GM10266 (cell line): ENCODE data around the gene GMDS.

Experiments
- DNase-seq: peaks from one replicate; pipeline ENCODE4 v3.0.0; 2012; ENCODE audit errors: extremely low spot score
- CTCF ChIP-seq: IDR thresholded peaks from 2 replicates; pipeline ENCODE4 v1.5.1; 2012; ENCODE audit warnings: mild to moderate bottlenecking, low read depth; ENCODE audit not compliant: control insufficient read depth, insufficient read depth; ENCODE audit errors: missing control alignments

The GMDS gene

GRCh38 chr6:2021713-2022125, 223.7 kb downstream of the GMDS start:
- no peak for DNase-seq
- no peak for TF ChIP-seq CTCF

GRCh38 chr6:2020909-2021308, 224.5 kb downstream of the GMDS start:
- no peak for DNase-seq
- no peak for TF ChIP-seq CTCF

- no peak for DNase-seq
- TF ChIP-seq CTCF: no peak
Measured at GRCh38 chr6:2019051-2019450, 226.4 kb downstream of the GMDS start.

GRCh38 chr6:2016040-2016439, 229.4 kb downstream of the GMDS start:
- TF ChIP-seq CTCF: no peak
- DNase-seq: no peak

- no peak for TF ChIP-seq CTCF
- no peak for DNase-seq
Measured at GRCh38 chr6:2008383-2008976, 236.9 kb downstream of the GMDS start.

GRCh38 chr6:2007165-2007564, 238.2 kb downstream of the GMDS start:
- TF ChIP-seq CTCF: no peak
- DNase-seq: no peak

- DNase-seq: no peak
- TF ChIP-seq CTCF: no peak
Measured at GRCh38 chr6:2004888-2005287, 240.5 kb downstream of the GMDS start.
